H54 (cell line): ENCODE measurements around the gene PDE6B.

ENCODE experiments used
- DNase-seq: peaks from one replicate; pipeline ENCODE4 v3.0.0; 2011; ENCODE audit warnings: low spot score, mixed read lengths; ENCODE audit not compliant: insufficient read length
- FAIRE-seq: peaks from 3 replicates; lab custom pipeline; 2011; peaks lifted over from hg19 to GRCh38; lab: Jason Lieb, UNC
- POLR2A ChIP-seq: IDR thresholded peaks from 2 replicates; pipeline ENCODE4 v1.6.1; 2011; ENCODE audit warnings: low read depth, mild to moderate bottlenecking, low read length

PDE6B gene

DNA sequence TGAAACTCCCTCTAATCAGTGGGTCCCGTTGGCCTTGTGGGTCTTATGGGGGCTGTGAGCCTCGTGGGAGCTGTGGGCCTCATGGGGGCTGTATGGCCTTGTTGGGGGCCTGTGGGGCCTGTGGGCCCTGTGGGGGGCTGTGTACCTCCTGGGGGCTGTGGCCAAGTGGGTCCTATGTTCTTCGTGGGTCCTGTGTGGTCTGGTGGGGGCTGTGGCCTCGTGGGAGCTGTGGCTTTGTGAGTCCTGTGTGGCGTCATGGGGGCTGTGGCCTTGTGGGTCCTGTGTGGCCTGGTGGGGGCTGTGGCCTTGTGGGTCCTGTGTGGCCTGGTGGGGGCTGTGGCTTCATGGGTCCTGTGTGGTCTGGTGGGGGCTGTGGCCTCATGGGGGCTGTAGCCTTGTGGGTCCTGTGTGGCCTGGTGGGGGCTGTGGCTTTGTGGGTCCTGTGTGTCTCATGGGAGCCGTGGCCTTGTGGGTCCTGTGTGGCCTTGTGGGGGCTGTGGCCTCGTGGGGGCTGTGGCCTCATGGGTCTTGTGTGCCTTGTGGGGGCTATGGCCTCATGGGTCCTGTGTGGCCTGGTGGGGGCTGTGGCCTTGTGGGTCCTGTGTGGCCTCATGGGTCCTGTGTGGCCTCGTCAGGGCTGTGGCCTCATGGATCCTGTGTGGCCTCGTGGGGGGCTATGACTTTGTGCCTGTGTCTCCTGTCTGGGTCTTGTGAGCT lies 87.7 kb downstream of the PDE6B start:
- FAIRE-seq, result no peak

DNA sequence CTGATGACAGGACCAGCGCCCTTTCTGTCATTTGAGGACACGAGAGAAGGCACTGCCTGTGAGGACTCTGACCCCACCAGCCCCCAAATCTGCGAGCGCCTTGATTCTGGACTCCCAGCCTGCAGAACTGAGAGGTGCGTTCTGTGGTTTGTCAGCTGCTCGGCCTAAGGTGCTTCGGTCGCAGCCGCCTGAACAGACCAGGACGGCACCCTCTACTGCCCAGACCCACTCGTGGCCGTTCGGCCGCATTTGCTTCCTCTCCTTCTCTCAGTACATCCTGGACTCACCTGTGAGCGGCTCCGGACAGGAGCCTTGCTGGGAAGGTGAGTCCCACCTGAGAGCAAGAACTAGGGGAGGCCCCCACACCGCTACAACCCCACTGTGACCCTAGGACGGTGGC lies 88.7 kb downstream of the PDE6B start:
- FAIRE-seq (no peak), DNase-seq (no peak)
- TF ChIP-seq POLR2A, result no peak

More for the DNA sequence above, 87.7 kb downstream of the PDE6B start:
- TF ChIP-seq POLR2A, result no peak
- DNase-seq, result no peak

DNA sequence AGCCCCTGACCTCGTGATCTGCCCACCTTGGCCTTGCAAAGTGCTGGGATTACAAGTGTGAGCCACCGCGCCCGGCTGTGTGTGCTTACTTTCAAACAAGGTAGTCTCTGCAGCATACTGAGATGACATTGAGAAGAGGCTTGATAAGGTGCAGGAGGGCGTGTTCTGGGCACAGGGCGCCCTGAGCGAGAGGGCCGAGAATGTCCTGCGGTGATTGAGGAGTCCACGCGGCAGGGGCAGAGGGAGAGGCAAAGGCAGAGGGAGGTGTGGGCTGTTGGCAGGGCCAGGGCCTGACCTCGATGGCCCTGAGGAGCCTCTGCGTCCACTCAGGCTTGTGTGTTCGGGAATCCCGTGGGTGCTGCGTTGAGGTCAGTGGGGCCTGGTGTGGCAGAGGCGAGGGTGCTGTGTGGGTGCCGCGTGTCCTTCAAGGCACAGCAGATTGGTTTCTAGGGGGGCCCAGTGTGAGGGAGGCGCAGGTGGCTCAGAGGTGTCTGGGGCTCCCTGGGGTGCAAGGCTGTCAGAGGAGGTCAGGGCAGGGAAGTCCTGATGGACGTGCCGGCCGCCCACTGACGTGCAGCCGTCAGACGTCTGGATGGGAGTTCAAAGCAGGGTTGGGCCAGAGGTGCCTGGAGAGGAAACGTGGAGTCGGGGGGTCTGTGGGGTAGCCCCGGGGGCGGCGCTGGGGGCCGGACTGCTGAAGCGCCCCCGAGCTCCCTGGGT lies 92.4 kb downstream of the PDE6B start:
- TF ChIP-seq POLR2A, result no peak
- FAIRE-seq (no peak), DNase-seq (no peak)

DNA sequence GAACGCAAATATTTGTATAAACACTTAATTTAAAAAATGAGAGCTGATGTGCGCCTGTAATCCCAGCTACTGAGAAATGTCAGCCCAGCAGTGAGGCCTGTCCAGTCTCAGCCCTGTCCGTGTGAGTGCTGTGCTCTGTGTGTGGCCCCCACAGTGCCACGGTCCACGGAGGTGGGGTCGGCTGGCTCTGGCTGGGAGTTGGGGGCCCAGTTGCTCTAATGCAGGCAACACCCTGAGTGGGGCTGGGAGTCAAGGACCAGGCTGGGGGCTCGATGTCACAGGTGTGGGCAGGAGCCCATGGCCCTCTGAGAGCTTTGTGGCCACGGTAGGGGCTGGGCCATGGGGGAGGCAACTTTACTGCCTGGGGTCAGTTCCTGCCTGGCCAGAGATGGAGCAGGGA lies 93.1 kb downstream of the PDE6B start:
- DNase-seq (no peak), FAIRE-seq (no peak)
- TF ChIP-seq POLR2A, result no peak
